Fibroblast of gingiva (primary cell): ENCODE data around the gene FAM111B.
"Not testable (repeated sequence)": the region's sequence is repeated elsewhere in the genome, so short reads cannot be mapped to it uniquely, and the experiment has no call there.

Source experiments
- DNase-seq: peaks from one replicate; pipeline ENCODE4 v3.0.0-alpha.2; 2011; ENCODE audit warnings: low read depth

The FAM111B gene

DNA sequence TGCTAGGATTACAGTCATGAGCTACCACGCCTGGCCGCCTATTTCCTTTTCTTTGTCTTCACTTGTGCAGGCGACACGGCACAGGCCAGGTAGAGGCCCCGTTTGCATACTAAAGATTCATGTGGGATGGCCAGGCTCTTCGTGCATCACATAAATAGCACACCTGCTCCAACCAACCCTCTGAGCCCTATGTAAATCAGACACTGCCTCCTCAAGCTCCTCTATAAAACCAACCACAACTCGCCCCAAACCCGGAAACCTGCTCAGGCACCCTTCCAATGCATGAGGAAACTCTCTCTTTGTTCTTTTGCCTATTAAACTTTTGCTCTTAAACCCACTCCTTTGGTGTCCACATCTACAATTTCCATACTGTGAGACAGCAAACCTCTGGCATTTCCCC is 9.1 kb upstream of the FAM111B start:
- DNase-seq, result not testable (repeated sequence)

DNA sequence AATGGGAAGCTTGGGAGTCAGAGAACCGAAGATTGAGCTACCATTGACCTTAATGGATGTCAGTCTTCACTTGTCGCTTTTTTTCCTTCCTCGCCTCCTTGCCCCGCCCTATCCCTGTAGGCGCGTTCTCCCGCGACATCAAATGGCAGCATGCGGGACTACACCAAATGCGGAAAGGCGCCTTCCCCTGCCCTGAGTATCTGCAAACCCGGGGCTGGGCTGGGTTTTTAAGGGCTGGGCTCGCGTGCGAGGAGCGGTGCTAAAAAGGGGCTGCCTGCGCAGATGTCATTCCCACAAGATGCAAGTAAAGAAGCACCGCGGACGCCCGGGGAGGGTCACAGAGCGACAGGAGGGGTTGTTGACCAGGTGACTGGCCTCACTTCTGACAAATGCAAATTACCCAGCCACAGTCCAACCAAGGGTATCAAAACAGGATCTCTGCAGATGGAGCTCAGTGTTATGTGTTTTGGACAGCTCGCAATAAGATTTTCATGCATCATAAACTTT is 4.7 kb upstream of the FAM111B start:
- DNase-seq, result peak; percentile 35

DNA sequence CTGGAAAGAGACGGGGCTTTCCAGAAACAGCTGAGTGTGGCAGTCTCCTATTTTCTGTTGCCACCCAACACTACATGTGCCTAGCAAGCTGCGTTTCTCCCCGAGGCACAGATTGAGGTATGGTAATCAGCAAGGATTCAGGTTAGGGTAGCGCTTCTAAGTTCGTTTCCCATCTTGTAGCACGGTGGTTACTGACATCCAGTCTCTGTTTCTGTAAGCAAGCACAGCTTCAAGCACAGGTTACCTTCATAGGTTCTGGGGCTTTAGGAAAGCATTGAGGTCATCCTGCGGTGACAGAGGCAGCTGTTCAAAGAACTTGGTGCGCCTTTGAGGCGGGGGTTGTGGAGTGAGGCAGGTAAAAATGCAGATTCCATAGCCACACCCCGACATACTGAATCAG is 684 bp downstream of the FAM111B start:
- DNase-seq, result not testable (repeated sequence)

DNA sequence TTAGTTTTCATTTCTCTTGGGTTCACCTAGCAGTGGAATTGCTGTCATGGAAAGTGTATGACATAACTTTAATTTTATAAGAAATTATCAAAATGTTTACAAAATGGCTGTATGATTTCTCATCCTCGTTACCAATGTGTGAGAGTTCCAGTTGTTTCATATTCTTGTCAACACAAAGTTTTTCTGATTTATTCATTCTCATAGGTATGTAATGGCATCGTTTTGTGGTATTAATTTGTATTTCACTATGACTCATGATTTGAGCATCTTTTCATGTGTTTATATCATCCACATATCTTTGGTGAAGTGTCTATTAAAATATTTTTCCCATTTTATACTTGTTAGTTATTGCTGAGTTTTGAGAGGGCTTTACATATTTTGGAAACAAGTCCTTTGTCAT is 5.5 kb downstream of the FAM111B start:
- DNase-seq, result no peak

DNA sequence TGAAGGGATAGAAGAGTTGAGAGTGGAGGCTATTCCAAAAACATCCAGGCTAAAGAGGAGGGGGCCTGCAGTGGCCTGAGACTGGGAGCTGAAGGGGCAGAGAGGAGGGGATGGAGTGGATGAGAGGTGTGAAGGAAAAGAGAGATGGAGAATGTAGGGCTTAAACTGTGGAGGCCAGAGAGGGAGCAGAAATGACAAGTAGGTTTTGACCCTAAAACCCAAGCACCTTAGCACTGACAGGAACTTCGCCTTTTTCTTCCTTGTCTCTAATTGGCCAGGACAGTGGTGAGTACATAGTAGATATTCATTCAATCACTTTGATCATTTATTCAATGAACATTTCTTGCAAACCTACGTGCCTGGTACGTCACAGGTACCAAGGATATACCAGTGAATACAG is 7.3 kb downstream of the FAM111B start:
- DNase-seq, result no peak

DNA sequence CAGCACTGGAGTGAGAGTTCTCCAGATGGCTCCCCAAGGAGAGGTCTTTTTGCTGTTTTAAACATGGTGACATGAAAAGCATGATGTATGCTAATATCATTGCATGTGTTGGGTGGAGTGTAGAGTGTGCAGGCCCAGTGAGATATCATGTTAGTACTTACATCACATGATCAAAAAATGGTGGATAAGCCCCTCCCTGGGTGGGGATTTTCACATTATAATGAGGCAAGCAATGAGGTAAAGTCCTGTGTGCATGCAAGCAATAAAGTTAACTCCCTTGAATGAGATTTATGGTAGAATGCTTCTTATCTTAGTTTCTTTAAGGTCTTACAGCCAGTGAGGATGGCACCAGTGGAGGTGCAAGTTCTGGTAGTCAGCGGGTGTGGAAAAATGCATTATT is 8.5 kb downstream of the FAM111B start:
- DNase-seq, result no peak

DNA sequence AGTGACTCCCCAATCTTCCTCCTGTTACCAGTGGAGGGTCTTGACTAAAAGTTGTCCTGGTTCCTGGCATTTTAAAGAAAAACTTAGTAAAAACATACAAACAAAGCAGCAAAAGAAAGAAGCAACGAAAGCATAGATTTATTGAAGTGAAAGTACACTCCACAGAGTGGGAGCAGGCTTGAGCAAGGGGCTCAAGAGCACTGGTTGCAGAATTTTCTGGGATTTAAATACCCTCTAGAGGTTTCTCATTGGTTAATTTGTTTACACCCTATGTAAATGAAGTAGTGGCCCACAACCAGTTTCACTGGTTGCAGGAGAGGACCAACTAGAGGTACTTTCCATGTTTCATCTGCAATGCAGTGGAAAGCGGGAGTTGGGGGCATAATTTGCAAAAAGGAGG is 10.7 kb downstream of the FAM111B start:
- no peak for DNase-seq

DNA sequence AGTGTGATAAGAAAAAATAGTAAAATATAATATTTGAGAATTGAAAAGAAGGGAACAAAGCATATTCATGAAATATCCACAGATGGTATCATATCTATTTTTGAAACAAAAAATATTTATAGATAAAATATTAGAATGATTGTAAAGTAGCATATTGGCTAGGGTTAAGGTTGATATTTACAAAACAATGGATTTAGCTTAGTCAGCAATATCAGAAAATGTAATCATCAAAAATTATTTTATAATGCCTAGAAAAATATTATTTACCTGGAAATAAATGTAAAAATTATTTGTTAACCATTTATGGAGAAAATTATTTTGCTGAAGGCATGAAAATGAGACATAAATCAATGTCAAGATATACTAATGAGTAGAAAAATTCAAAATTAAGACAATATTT is 12.8 kb downstream of the FAM111B start:
- DNase-seq, result no peak

DNA sequence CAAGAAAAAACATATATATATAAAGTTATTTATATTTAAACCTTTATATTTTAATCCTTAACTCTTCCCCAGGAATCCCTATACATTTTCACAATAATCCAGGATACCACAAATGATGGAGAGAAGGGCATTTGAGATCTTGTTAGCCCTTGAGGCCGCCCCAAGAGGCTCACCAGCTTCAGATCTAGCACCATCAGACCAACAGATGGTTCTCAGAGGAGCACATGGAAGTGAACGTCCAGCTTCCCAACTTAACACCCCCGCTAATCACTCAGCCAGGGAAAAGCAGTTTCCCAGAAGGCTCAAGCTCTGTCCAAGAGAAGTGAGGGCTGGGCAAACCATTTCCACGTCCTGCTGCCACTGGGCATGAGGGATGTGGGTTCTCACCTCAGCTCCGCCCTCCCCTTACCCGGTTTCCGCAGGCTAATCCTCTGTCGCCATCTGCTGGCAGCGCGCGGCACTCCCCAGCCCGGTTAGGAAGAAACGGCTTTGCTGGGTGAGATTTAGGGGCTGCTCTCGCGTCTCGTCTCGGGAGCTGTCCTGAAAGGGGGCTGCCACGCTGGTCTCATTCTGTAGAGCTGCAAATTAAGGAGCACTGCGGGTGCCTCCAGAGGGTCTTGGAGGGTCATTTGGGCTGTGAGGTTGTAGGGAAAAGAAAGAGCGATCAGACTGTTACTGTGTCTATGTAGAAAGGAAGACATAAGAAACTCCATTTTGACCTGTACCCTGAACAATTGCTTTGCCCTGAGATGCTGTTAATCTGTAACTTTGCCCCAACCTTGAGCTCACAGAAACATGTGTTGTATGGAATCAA is 28.8 kb downstream of the FAM111B start:
- DNase-seq, result peak; percentile 65

DNA sequence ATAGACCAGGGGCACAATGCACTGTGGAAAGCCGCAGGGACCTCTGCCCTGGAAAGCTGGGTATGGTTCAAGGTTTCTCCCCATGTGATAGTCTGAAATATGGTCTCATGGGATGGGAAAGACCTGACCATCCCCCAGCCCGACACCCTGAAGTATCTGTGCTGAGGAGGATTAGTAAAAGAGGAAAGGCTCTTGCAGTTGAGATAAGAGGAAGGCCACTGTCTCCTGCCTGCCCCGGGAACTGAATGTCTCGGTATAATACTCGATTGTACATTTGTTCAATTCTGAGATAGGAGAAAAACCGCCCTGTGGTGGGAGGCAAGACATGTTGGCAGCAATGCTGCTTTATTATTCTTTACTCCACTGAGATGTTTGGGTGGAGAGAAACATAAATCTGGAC is 29.5 kb downstream of the FAM111B start:
- not testable (repeated sequence) for DNase-seq

DNA sequence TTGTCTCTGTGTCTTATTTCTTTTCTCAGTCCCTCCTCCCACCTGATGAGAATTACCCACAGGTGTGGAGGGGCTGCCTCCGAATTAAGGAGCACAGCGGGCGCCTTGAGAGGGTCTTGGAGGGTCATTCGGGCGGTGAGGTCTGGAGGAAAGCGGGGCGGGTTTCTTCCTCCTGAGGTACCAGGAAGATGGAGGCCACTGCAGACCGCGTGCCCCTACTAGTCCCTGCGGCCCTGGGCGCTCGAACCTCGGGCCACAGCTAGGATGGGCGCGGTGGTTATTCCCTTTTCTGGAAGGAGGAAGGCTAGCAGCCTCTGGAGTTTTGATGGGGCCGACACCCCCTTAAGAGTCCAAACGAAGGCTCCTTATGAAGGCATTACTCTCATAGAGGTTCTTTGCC is 30.2 kb downstream of the FAM111B start:
- no peak for DNase-seq

DNA sequence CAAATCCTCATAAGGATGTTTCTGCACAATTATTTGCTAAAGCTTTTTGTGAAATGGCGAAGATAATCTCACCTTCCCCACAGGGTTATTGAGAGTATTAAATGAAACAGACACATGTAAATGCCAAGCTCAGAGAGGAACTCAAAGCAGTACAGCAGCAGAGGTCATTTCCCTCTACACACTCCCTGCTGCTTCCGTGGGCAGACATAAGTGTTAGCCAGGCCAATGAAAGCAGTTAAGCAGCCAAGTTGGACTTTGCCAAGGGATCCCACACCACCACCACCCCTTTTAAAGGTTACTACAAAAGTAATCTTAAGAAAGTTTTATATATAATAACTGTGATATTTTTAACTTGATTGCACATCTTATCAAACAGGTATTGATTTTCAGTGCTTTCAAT is 31.6 kb downstream of the FAM111B start:
- no peak for DNase-seq

DNA sequence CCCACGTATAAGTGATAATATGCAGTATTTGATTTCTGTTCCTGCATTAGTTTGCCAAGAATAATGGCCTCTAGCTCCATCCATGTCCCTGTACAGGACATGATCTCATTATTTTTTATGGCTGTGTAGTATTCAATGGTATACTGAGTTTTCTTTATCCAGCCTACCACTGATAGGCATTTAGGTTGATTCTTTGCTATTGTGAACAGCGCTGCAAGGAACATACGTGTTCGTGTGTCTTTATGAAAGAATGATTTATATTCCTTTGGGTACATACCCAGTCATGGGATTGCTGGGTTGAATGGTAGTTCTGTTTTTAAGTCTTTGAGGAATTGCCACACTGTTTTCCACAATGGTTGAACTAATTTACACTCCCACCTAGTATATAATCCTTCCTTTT is 34.2 kb downstream of the FAM111B start:
- DNase-seq, result no peak

DNA sequence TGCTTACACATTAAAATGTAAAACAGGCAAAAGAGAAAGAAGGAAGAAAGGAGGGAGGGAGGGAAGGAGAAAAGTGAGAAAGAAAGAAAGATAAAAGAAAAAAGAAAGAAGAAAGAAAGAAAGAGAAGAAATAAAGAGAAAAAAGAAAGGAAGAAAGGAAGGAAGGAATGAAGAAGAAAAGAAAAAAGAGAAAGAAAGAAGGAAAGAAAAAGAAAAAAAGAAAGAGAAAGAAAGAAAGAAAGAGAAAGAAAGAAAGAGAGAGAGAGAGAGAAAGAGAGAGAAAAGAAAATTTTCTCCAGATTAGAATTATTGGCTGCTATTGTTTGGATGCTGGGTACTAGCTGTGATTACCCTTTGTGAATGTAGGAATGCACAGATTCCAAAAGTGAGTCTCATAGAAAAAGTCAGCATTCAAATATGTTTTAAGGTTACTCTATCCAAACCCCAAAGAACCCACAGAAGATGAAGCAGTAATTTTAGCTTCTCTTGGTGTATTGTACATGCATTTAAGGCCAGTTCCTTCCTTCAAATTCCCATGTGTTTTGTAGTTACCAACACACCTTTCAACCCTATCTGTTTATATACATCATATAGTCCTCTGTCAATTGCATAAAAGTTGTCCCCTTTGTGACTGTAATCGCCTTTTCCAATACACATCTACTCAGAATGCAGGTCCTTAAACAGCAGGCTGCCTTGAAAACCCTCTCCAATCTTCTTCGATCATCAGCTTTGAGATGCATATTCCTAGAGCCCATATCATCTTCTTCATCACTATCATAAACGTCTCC is 34.8 kb downstream of the FAM111B start:
- peak; percentile 7 for DNase-seq

DNA sequence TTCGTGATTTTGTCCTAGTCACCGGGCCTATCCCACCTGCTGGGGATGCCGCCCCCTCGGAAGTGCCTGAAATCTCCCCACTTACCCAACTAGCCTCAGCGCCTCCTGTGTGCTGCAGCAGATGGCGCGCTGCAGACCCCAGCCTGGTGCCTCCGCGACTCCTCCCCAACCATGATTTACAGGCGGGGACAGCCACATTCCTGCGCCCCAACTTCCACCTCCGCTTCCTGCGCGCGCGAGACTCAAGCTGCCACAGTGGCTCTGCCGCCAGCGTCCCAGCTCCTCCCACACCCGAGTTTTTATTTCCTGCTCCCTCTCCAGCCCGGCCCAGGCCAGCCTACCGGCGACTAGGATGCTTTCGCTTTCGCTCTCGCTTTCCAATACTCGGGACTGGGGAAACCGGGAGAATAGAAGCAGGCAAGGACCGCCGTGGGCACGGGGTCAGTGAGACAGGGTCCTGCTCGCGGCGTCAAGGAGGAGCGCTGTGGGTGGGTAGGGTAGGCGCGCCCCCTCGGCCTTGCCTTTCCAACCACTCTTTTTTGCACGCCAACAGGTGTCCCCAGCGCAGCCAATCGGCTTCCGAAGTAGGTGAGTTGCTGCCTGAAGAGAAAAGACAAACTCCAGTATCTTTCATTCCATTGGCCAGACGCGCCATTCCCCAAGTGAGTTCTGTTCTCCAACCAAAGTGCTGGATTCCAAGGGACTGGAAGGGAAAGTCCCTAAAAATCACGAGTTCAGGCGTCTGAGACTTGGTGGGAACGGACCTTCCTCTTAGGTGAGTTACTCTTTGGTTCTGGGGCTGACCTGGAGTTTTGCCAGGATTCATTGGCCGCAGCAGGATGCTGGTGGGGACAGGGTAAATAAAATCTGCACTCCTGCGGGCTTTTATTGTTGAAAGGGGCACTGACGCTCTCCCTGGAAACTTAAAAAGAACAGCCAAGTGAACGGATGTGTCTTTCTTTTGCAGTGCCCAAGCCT is 35.8 kb downstream of the FAM111B start, which contains the start of gene FAM111A:
Gene FAM111A (plus strand): TSS at position 327 of the 978 bp plus-strand sequence. CDS start 6,017 bp downstream, outside the sequence.
- peak; percentile 87 for DNase-seq

DNA sequence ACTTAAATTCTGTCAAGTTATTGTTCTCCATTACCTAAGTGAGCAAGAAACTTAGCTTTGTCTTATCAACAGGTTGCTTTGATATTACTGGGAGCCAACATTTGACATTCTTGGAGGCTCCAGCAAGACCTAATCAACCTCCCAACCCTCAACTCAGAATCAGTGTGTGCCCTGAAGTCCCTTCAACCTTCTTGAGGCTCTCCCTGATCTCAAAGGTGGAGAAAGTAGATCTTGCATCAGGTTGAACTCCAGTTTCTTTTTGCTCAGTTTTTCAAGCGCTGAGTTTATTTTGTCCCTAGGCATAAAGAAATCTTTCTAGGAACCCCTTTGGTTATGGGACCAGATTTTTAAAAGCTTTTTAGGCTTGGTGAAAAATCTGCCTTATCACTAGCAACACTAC is 37.1 kb downstream of the FAM111B start:
- no peak for DNase-seq

DNA sequence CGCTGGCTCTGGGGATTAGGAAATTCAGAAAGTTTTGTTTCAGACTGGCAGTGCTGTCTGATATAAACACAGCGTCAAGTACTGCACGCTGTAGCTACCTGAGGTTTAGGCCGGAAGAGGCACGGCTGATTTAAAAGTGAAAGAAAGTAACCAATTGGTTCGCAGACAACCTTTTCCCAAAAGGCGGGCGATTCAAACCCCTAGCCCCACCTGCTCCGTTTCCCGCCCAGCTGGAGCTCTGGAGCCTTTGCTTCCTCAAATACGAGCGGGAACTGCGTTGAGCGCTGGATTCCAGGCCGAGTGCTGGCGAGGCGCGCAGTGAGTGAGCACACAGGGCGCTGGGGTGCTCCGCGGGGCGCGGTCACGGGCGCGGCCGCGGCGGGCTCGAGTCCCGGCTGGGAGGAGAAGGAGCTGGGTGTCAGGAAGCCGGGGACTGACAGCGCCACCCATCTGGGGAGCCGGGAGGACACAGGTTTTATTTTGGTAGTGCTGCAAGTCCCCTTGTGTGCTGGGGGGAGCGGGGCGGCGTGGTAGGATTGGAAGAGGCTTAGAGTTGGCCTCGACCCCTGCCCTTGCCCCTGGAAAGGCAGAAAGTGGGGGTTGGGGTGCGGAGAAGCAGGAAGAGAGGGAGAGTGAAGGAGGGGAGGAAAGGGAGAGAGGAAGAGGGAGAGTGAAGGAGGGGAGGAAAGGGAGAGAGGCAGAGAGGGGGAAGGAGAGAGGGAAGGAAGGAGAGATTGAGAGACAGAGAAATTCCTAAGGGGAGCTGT is 37.7 kb downstream of the FAM111B start:
- DNase-seq, result peak; percentile 75

DNA sequence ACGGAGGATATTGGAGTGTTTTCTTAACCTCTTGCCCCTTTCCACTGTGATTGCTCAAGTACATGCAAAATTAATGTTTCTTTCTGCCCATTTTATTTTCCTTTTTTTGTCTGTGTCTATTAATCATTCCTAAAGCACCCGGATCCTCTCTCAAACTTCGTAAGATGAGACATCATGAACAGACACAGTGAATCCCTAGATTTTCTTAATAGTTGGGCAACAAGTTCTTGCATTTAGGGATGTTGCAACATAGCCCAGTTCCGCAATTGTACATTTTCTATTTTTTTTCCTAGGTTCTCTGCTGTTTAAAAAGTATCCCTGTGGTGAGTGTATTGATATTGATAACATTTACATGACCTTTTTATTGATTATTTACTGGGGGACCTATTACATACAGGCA is 38.5 kb downstream of the FAM111B start:
- peak; percentile 91 for DNase-seq

DNA sequence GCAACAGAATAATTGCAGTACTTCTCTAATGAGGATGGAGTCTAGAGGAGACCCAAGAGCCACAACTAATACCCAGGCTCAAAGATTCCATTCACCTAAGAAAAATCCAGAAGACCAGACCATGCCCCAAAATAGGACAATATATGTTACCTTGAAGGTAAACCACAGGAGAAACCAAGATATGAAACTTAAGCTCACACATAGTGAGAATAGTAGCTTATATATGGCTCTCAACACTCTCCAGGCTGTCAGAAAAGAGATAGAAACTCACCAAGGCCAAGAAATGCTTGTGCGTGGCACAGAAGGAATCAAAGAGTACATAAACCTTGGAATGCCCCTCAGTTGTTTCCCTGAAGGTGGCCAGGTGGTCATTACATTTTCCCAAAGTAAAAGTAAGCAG is 44.7 kb downstream of the FAM111B start:
- no peak for DNase-seq

DNA sequence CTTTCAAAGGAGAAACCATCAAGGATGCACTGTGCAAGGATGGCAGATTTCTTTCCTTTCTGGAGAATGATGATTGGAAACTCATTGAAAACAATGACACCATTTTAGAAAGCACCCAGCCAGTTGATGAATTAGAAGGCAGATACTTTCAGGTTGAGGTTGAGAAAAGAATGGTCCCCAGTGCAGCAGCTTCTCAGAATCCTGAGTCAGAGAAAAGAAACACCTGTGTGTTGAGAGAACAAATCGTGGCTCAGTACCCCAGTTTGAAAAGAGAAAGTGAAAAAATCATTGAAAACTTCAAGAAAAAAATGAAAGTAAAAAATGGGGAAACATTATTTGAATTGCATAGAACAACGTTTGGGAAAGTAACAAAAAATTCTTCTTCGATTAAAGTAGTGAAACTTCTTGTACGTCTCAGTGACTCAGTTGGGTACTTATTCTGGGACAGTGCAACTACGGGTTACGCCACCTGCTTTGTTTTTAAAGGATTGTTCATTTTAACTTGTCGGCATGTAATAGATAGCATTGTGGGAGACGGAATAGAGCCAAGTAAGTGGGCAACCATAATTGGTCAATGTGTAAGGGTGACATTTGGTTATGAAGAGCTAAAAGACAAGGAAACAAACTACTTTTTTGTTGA is 45.4 kb downstream of the FAM111B start:
- no peak for DNase-seq

DNA sequence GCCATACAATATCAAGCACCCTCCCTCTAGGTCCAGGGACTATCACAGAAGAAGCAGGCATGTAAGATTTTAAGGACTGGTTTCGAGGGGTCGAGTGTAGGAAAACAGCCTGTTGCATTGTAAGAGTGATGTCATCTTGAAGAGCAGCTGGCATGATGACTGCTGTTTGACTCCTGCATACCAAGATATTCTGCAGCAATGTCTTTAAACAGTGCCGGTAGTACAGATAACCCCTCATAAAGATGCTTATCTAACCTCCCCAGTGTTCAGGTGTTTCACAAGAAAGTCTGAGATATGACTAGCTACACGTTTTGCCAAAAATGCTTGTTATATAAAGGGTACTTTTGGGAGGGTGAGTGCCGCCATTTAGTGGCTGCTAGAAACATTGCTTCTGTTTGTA is 47.6 kb downstream of the FAM111B start:
- DNase-seq, result no peak
